Esophagus muscularis mucosa (tissue), 4 donors: ENCODE results near the gene TMEM35B. TPM values are rescaled to one million over a fixed set of nuclear protein-coding genes. Genes with fewer than 3 reads are reported as not detected.

Experiments
- DNase-seq: peaks from one replicate; pipeline ENCODE4 v3.0.0-alpha.2; 2017; ENCODE audit errors: extremely low spot score
- H3K27ac ChIP-seq, 4 donors: fragments of 200-600 bp; sonication (generic); replicated peaks in 1 of 4; 1 replicate in 3 of 4; 2 replicates in 1 of 4; pipeline ENCODE4 v1.5.1; 2016 to 2019; ENCODE audit warnings: mild to moderate bottlenecking in 1 of 4
- H3K27me3 ChIP-seq, 4 donors: fragments of 200-600 bp; sonication (generic); one replicate each; pipeline versions ENCODE4 v1.5.1 to v1.6.0; 2016 to 2019
- H3K36me3 ChIP-seq, 4 donors: fragments of 200-600 bp; sonication (generic); one replicate each; pipeline ENCODE4 v1.5.1; 2016 to 2019
- H3K4me1 ChIP-seq, 4 donors: fragments of 200-600 bp; sonication (generic); one replicate each; pipeline ENCODE4 v1.5.1; 2016 to 2019
- H3K4me3 ChIP-seq, 4 donors: fragments of 200-600 bp; sonication (generic); 1 replicate in 2 of 4; 2 replicates in 2 of 4; pipeline ENCODE4 v1.5.1; 2016 to 2019; ENCODE audit warnings: mild to moderate bottlenecking in 4 of 4, moderate library complexity in 1 of 4
- H3K9me3 ChIP-seq, 4 donors: fragments of 200-600 bp; sonication (generic); 1 replicate in 3 of 4; 2 replicates in 1 of 4; pipeline ENCODE4 v1.5.1; 2016 to 2019
- CTCF ChIP-seq, 3 experiments: fragments of 200-600 bp in 2 of 3; fragments of 450-650 bp in 1 of 3; sonication (generic) in 2 of 3; IDR thresholded peaks; one replicate each; pipeline ENCODE4 v1.5.1; 2017 to 2019; ENCODE audit warnings: antibody characterized with exemption in 3 of 3, mild to moderate bottlenecking in 2 of 3, moderate library complexity in 1 of 3
- EP300 ChIP-seq: sonication (generic); formaldehyde crosslinking; IDR thresholded peaks from one replicate; pipeline ENCODE4 v1.6.1; 2017; ENCODE audit warnings: antibody characterized with exemption
- POLR2A ChIP-seq: fragments of 450-650 bp; IDR thresholded peaks from one replicate; pipeline ENCODE4 v1.6.1; 2017; ENCODE audit warnings: antibody characterized with exemption, moderate library complexity, mild to moderate bottlenecking, low read depth
- POLR2AphosphoS5 ChIP-seq, 2 donors: sonication (generic); formaldehyde crosslinking; IDR thresholded peaks; one replicate each; pipeline ENCODE4 v1.6.1; 2017; ENCODE audit warnings: antibody characterized with exemption in 2 of 2
- WGBS: methylation state at CpG from one replicate; pipeline ENCODE4 v1.1.5; 2018; 5-methylcytosine and 5-hydroxymethylcytosine counted together
- intact Hi-C: fragments of 100-400 bp; cut with DNase I; formaldehyde crosslinking; loops from one replicate; pipeline ENCODE4 v1.15.1; 2023
- total RNA-seq, 4 donors: library from RNA; depleted of rRNA; stranded (reverse); fragments of >200 nt; gene quantifications; one replicate each; pipeline versions ENCODE4 v1.1.0 to v1.2.1, GENCODE V29; 2016

The TMEM35B gene
- total RNA-seq, 4 donors from 2014 or later: 26.1 to 38.6 (median 32.9) TPM

DNA sequence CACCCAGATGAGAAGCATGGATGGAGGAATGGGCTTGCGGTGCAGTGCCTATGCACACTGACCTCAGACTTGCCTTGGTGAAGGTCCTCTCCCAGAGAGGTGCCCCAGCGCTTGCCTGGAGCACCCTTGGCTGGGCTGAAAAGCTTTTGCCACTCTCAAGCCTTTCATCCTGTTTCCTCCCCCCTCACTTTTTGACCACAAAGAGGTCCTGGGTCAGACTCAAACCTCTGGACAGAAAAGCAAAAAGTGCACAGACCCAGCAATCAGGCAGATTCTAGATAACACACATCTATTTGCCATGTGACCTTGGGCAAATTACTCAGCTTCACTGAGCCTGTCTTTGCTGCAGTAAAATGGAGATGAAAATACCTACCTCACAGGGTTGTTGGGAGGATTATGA, 7.3 kb downstream of the TMEM35B start:
- Histone ChIP-seq H3K4me1 (peaks cover 0 to 17% (median 2%) of the 10 kb centered on the region in 4 donors), H3K9me3 (no peaks in the 10 kb centered on the region), H3K4me3 (no peak overlapping the region), H3K27me3 (no peaks in the 10 kb centered on the region), H3K27ac (no peak overlapping the region), H3K36me3 (peaks cover 0 to 25% (median 10%) of the 10 kb centered on the region in 4 donors)
- TF ChIP-seq POLR2A: no peak
- no peak for TF ChIP-seq POLR2AphosphoS5 (IDR thresholded peaks at IDR 0.05)
- TF ChIP-seq EP300: no peak
- TF ChIP-seq CTCF (IDR thresholded peaks at IDR 0.05): no peak
- DNase-seq: no peak
- WGBS: no CpG with 5 or more reads among the region's 2 CpGs
- intact Hi-C loops: no loop called here

DNA sequence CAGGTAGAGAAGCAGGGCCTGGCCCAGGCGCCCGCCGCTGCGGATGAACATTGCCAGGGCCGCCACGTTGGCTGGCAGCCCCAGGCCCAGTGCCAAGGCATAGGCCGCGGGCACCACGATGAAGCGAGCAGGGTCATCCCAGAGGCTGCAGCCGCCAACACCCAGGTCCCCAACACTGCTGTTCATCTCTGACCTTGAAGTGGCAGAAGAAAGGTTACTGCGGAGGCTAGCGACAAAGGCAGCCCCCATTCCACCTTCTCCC, 8.0 kb downstream of the TMEM35B start:
- Histone ChIP-seq H3K27me3 (peaks cover 0 to 6% (median 0%) of the 10 kb centered on the region in 4 donors), H3K4me1 (peaks cover 0 to 13% (median 2%) of the 10 kb centered on the region in 4 donors), H3K4me3 (no peak overlapping the region), H3K36me3 (peaks cover 0 to 24% (median 10%) of the 10 kb centered on the region in 4 donors), H3K9me3 (no peaks in the 10 kb centered on the region), H3K27ac (no peak overlapping the region)
- TF ChIP-seq POLR2AphosphoS5 (IDR thresholded peaks at IDR 0.05) (no peak), EP300 (no peak), POLR2A (no peak), CTCF (IDR thresholded peaks at IDR 0.05) (no peak)
- DNase-seq: no peak
- intact Hi-C loops: no loop called here
- 100% methylated on average over 2 of the region's 13 CpGs for WGBS

DNA sequence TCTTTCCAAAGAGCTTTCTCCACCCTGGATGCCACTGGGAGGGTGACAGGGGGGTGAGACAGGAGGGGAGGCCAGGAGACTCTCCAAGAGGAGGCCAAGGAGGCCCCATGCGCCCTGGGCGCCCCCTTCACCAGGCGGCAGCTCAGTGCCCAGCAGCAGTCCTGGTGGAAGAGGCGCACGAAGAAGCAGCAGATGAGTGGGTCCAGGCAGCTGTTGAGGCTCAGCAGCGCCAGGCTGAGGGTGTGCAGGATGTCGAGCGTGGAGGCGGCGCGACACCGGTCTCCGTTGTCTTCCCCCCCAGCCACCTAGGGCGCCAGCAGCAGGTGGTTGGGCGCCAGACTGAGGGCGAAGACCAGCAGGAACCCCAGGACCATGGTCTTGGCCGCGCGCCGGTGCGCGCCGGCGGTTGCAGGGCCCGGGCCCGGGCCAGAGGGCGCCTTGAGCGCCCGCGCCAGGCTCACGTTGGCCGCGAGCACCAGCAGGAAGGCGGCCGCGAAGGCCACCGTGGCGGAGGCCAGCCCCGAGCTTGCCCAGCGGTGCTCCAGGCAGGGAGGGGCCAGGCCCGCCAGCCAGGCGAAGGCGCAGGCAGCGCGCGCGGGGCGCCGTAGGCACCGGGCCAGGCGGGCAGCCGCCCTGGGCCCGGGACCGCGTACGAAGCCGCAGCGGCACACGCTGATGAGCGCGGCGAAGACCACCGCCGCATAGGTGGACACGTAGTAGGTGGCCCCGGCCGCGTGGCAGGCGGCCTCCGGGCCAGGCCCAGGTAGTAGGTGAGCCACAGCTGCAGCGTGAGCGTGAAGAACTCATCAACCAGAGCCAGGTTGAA, 8.6 kb downstream of the TMEM35B start:
- intact Hi-C loops: no loop called here

GRCh38 chr1:34975771-34976170, 9.4 kb downstream of the TMEM35B start:
- WGBS: 84% methylated on average over 6 of the region's 6 CpGs

More for the DNA sequence above, 8.6 kb downstream of the TMEM35B start:
- Histone ChIP-seq H3K27me3 (peaks cover 0 to 8% (median 0%) of the 10 kb centered on the region in 4 donors), H3K9me3 (no peaks in the 10 kb centered on the region), H3K4me1 (peaks cover 0 to 13% (median 2%) of the 10 kb centered on the region in 4 donors), H3K36me3 (peaks cover 0 to 19% (median 7%) of the 10 kb centered on the region in 4 donors), H3K27ac (no peak overlapping the region), H3K4me3 (no peak overlapping the region)
- DNase-seq: no peak
- TF ChIP-seq POLR2A: no peak
- TF ChIP-seq POLR2AphosphoS5 (IDR thresholded peaks at IDR 0.05): no peak
- no peak for TF ChIP-seq CTCF (IDR thresholded peaks at IDR 0.05)
- TF ChIP-seq EP300: no peak
- WGBS: 69% methylated on average over 32 of the region's 72 CpGs

More at GRCh38 chr1:34975771-34976170, 9.4 kb downstream of the TMEM35B start:
- intact Hi-C loops: no loop called here
- H3K4me1 ChIP-seq: peaks cover 0 to 13% (median 2%) of the 10 kb centered on the region in 4 donors
- DNase-seq: no peak
- peaks cover 0 to 14% (median 4%) of the 10 kb centered on the region in 4 donors for H3K36me3 ChIP-seq
- H3K27ac ChIP-seq: no peak overlapping the region
- no peaks in the 10 kb centered on the region for H3K9me3 ChIP-seq
- H3K4me3 ChIP-seq: no peak overlapping the region
- no peak for TF ChIP-seq CTCF (IDR thresholded peaks at IDR 0.05)
- no peak for TF ChIP-seq POLR2A
- no peak for TF ChIP-seq EP300
- no peak for TF ChIP-seq POLR2AphosphoS5 (IDR thresholded peaks at IDR 0.05)
- peaks cover 0 to 10% (median 0%) of the 10 kb centered on the region in 4 donors for H3K27me3 ChIP-seq
